IMR-90 (cell line): ENCODE results near the gene GRIK1. TPM values are rescaled to one million over a fixed set of nuclear protein-coding genes. Genes with fewer than 3 reads are reported as not detected.

Experiments
- ATAC-seq: fragments of 200-7000 bp; cut with Tn5 transposase; 2 replicates; pipeline ENCODE4 v1.9.1; 2020; ENCODE audit warnings: low read depth, mild to moderate bottlenecking, moderate library complexity
- BruUV-seq: library from RNA; stranded (reverse); fragments of 400-500 nt; replicated peaks from 2 replicates; lab custom pipeline; 2021; lab: Mats Ljungman, UMichigan
- CTCF ChIA-PET: fragments of 300-600 bp; formaldehyde crosslinking; extraction: SDS; loops from one replicate; lab custom pipeline; 2021; ENCODE audit warnings: antibody characterized with exemption; lab: Yijun Ruan, JAX
- POLR2A ChIA-PET: fragments of 300-600 bp; sonication (Branson Sonifier 250); formaldehyde crosslinking; loops from one replicate; lab custom pipeline; 2022; ENCODE audit warnings: antibody characterized with exemption; ENCODE audit not compliant: unreplicated experiment; lab: Charles Lee
- DNase-seq: peaks from one replicate; pipeline ENCODE4 v3.0.0; 2013
- H2AFZ ChIP-seq: replicated peaks from 2 replicates; pipeline ENCODE3; 2013; ENCODE audit warnings: low read length, mild to moderate bottlenecking; ENCODE audit not compliant: poor library complexity
- H2AK5ac ChIP-seq: 2 replicates; pipeline ENCODE4 v1.6.1; 2013; ENCODE audit warnings: low read depth, low read length, inconsistent platforms
- H2AK9ac ChIP-seq: replicated peaks from 2 replicates; pipeline ENCODE3; 2013; ENCODE audit warnings: mild to moderate bottlenecking, low read depth, low read length, moderate library complexity; ENCODE audit not compliant: poor library complexity
- H2BK120ac ChIP-seq: 2 replicates; pipeline ENCODE4 v1.6.1; 2013; ENCODE audit warnings: low read depth, low read length, inconsistent platforms
- H2BK15ac ChIP-seq: 3 replicates; pipeline ENCODE4 v1.6.1; 2013; ENCODE audit warnings: low read depth, low read length, inconsistent platforms
- H2BK20ac ChIP-seq: 2 replicates; pipeline ENCODE4 v1.6.1; 2013; ENCODE audit warnings: low read depth, mild to moderate bottlenecking, inconsistent platforms, low read length, moderate library complexity
- H2BK5ac ChIP-seq: 2 replicates; pipeline ENCODE4 v1.6.1; 2013; ENCODE audit warnings: mild to moderate bottlenecking, low read depth, low read length, inconsistent platforms; ENCODE audit not compliant: poor library complexity, severe bottlenecking
- H3K14ac ChIP-seq: replicated peaks from 2 replicates; pipeline ENCODE4 v1.6.1; 2013; ENCODE audit warnings: low read depth, low read length, inconsistent platforms
- H3K18ac ChIP-seq: 2 replicates; pipeline ENCODE4 v1.6.1; 2013; ENCODE audit warnings: low read depth, low read length, control low read depth
- H3K23ac ChIP-seq: 2 replicates; pipeline ENCODE4 v1.6.1; 2013; ENCODE audit warnings: low read depth, low read length, inconsistent platforms
- H3K27ac ChIP-seq: 2 replicates; pipeline ENCODE4 v1.5.1; 2013; ENCODE audit warnings: mild to moderate bottlenecking, control low read depth, low read length; ENCODE audit not compliant: insufficient read depth
- H3K27me3 ChIP-seq: 2 replicates; pipeline ENCODE4 v1.6.1; 2013; ENCODE audit warnings: low read length; ENCODE audit not compliant: control insufficient read depth, insufficient read depth
- H3K36me3 ChIP-seq: 2 replicates; pipeline ENCODE4 v1.6.1; 2013; ENCODE audit warnings: low read length, mixed read lengths; ENCODE audit not compliant: control insufficient read depth, insufficient read depth
- H3K4ac ChIP-seq: 2 replicates; pipeline ENCODE4 v1.6.1; 2013; ENCODE audit warnings: low read depth, low read length, inconsistent platforms
- H3K4me1 ChIP-seq: 2 replicates; pipeline ENCODE4 v1.6.1; 2013; ENCODE audit warnings: low read length, mixed read lengths; ENCODE audit not compliant: control insufficient read depth, insufficient read depth
- H3K4me2 ChIP-seq: 2 replicates; pipeline ENCODE4 v1.6.1; 2013; ENCODE audit warnings: low read depth, mild to moderate bottlenecking, control low read depth, low read length, moderate library complexity
- H3K4me3 ChIP-seq: 2 replicates; pipeline ENCODE4 v1.5.1; 2013; ENCODE audit warnings: low read depth, mild to moderate bottlenecking, control low read depth, low read length, moderate library complexity; ENCODE audit not compliant: insufficient read depth
- H3K56ac ChIP-seq: 2 replicates; pipeline ENCODE4 v1.6.1; 2013; ENCODE audit warnings: low read length, inconsistent platforms; ENCODE audit not compliant: insufficient read depth; ENCODE audit errors: extremely low read depth
- H3K79me1 ChIP-seq, 2 experiments: 2 replicates each; pipeline ENCODE4 v1.6.1; 2013; ENCODE audit warnings: low read length in 2 of 2, inconsistent platforms in 1 of 2, low read depth in 1 of 2
- H3K9ac ChIP-seq: 2 replicates; pipeline ENCODE4 v1.6.1; 2013; ENCODE audit warnings: low read depth, low read length, control low read depth
- H3K9me1 ChIP-seq: 2 replicates; pipeline ENCODE4 v1.6.1; 2013; ENCODE audit warnings: low read length, inconsistent platforms; ENCODE audit not compliant: insufficient read depth
- H3K9me3 ChIP-seq: 2 replicates; pipeline ENCODE4 v1.6.1; 2013; ENCODE audit warnings: low read length; ENCODE audit not compliant: control insufficient read depth, insufficient read depth
- H4K20me1 ChIP-seq: 2 replicates; pipeline ENCODE4 v1.6.1; 2013; ENCODE audit warnings: low read length, inconsistent platforms; ENCODE audit not compliant: insufficient read depth
- H4K5ac ChIP-seq: 2 replicates; pipeline ENCODE4 v1.6.1; 2013; ENCODE audit warnings: mild to moderate bottlenecking, low read depth, low read length, control low read depth
- H4K8ac ChIP-seq, 2 experiments: 2 replicates each; pipeline ENCODE4 v1.6.1; 2013; ENCODE audit warnings: low read depth in 2 of 2, low read length in 2 of 2, control low read depth in 1 of 2, inconsistent platforms in 1 of 2
- H4K91ac ChIP-seq: 2 replicates; pipeline ENCODE4 v1.6.1; 2013; ENCODE audit warnings: low read depth, low read length, inconsistent platforms; ENCODE audit not compliant: insufficient read depth
- CEBPB ChIP-seq: IDR thresholded peaks from 2 replicates; pipeline ENCODE4 v1.6.1; 2012; ENCODE audit warnings: low read depth, low read length, improper control_type of control experiment
- CHD1 ChIP-seq: IDR thresholded peaks from 2 replicates; pipeline ENCODE4 v1.6.1; 2012; ENCODE audit warnings: low read depth, low read length, improper control_type of control experiment
- CTCF ChIP-seq: conservative IDR thresholded peaks from 2 replicates; pipeline ENCODE4 v1.5.1; 2012; ENCODE audit warnings: mild to moderate bottlenecking, low read depth, low read length, improper control_type of control experiment
- ELK1 ChIP-seq: fragments of 150-350 bp; IDR thresholded peaks from 2 replicates; pipeline ENCODE4 v1.6.1; 2016; ENCODE audit warnings: low read depth, mild to moderate bottlenecking, low read length, moderate library complexity, borderline replicate concordance
- FOS ChIP-seq: fragments of 150-350 bp; IDR thresholded peaks from 2 replicates; pipeline ENCODE4 v1.6.1; 2016; ENCODE audit warnings: low read depth, low read length
- MAFK ChIP-seq: IDR thresholded peaks from 2 replicates; pipeline ENCODE4 v1.6.1; 2012; ENCODE audit warnings: low read depth, low read length, improper control_type of control experiment
- MAZ ChIP-seq: IDR thresholded peaks from 2 replicates; pipeline ENCODE4 v1.6.1; 2012; ENCODE audit warnings: low read depth, mild to moderate bottlenecking, low read length, improper control_type of control experiment, moderate library complexity, borderline replicate concordance
- MXI1 ChIP-seq: IDR thresholded peaks from 2 replicates; pipeline ENCODE4 v1.6.1; 2012; ENCODE audit warnings: low read depth, mild to moderate bottlenecking, low read length, moderate library complexity, borderline replicate concordance
- NFE2L2 ChIP-seq: fragments of 150-350 bp; IDR thresholded peaks from 2 replicates; pipeline ENCODE4 v1.6.1; 2016; ENCODE audit warnings: low read depth, mild to moderate bottlenecking, low read length
- POLR2A ChIP-seq: IDR thresholded peaks from 2 replicates; pipeline ENCODE4 v1.6.1; 2012; ENCODE audit warnings: mild to moderate bottlenecking, low read depth, low read length
- RAD21 ChIP-seq: IDR thresholded peaks from 2 replicates; pipeline ENCODE4 v1.6.1; 2012; ENCODE audit warnings: low read length, improper control_type of control experiment
- RCOR1 ChIP-seq: IDR thresholded peaks from 2 replicates; pipeline ENCODE4 v1.6.1; 2012; ENCODE audit warnings: mild to moderate bottlenecking, low read length, improper control_type of control experiment; ENCODE audit not compliant: insufficient replicate concordance
- RFX5 ChIP-seq: IDR thresholded peaks from 2 replicates; pipeline ENCODE4 v1.8.0; 2012; ENCODE audit warnings: low read depth, mild to moderate bottlenecking, low read length, moderate library complexity
- SMC3 ChIP-seq: fragments of 150-350 bp; IDR thresholded peaks from 2 replicates; pipeline ENCODE4 v1.6.1; 2016; ENCODE audit warnings: low read depth, mild to moderate bottlenecking, antibody characterized with exemption, low read length, moderate library complexity
- dilution Hi-C: fragments of 300-500 bp; cut with HindIII; formaldehyde crosslinking; loops from one replicate; pipeline ENCODE4 v1.14.3; 2018; ENCODE audit warnings: low sequenced_read_pairs; ENCODE audit not compliant: unreplicated experiment
- in situ Hi-C: fragments of 300-500 bp; cut with MboI; formaldehyde crosslinking; loops from 3 replicates; pipeline ENCODE4 v1.14.3; 2019; ENCODE audit warnings: low sequenced_read_pairs, inconsistent platforms, mixed read lengths
- intact Hi-C: fragments of 100-400 bp; cut with micrococcal nuclease; formaldehyde crosslinking; loops from 2 replicates; pipeline ENCODE4 v1.10.0; 2022
- polyA plus RNA-seq, 3 experiments: library from polyadenylated mRNA; depleted of rRNA; stranded (reverse); fragments of >200 nt; gene quantifications; 2 replicates each; pipeline ENCODE4 v1.2.3, GENCODE V29; 2012; ENCODE audit warnings: low replicate concordance in 1 of 3
- total RNA-seq: library from RNA; depleted of rRNA; stranded (reverse); fragments of >200 nt; gene quantifications from 2 replicates; pipeline ENCODE4 v1.2.3, GENCODE V29; 2012

GRIK1 gene
- total and polyA plus RNA-seq, 2 of the 4 experiments (the other 2 are of a cell fraction): not detected

GRCh38 chr21:29822064-29822463 is 117.7 kb downstream of the GRIK1 start:
- Histone ChIP-seq H2BK5ac (no peak overlapping the region), H3K27me3 (no peaks in the 10 kb centered on the region; the same call in 1 of the 2 replicates), H3K56ac (no peak overlapping the region), H4K20me1 (no peaks in the 10 kb centered on the region), H2AK5ac (no peak overlapping the region), H2AFZ (no peak overlapping the region), H4K91ac (no peak overlapping the region), H3K9me3 (no peaks in the 10 kb centered on the region), H3K18ac (no peak overlapping the region), H3K4ac (no peak overlapping the region), H3K14ac (no peak overlapping the region), H3K79me1 (no peaks in the 10 kb centered on the region), H4K5ac (no peak overlapping the region), H2AK9ac (no peak overlapping the region), H3K4me2 (no peak overlapping the region), H3K4me1 (no peaks in the 10 kb centered on the region), H2BK20ac (no peak overlapping the region), H3K4me3 (no peak overlapping the region), H2BK15ac (no peak overlapping the region), H3K9me1 (no peaks in the 10 kb centered on the region), H2BK120ac (no peak overlapping the region), H3K36me3 (no peaks in the 10 kb centered on the region), H3K9ac (no peak overlapping the region), H3K27ac (no peak overlapping the region), H4K8ac (no peak overlapping the region), H3K23ac (no peak overlapping the region)
- ChIA-PET CTCF (no interaction called here), POLR2A (no interaction called here)
- ATAC-seq (no peak), DNase-seq (no peak)
- intact Hi-C loops: no loop called here
- BruUV-seq: no TSS peak
- TF ChIP-seq NFE2L2 (no peak), ELK1 (no peak), CHD1 (no peak), POLR2A (no peak), CTCF (no peak), CEBPB (no peak), SMC3 (no peak), MAFK (no peak), MXI1 (no peak), FOS (no peak), RAD21 (no peak), MAZ (no peak), RCOR1 (no peak), RFX5 (no peak)
- in situ Hi-C loops: no loop called here
- dilution Hi-C loops: no loop called here
